GM19397 (cell line): ENCODE data around the gene ZSCAN21.
"Not testable (repeated sequence)": the region's sequence is repeated elsewhere in the genome, so short reads cannot be mapped to it uniquely, and the experiment has no call there.

Experiments used
- ATAC-seq: cut with Tn5 transposase; IDR thresholded peaks from one replicate; pipeline ENCODE4 v1.9.1; 2021; ENCODE audit warnings: mild to moderate bottlenecking, moderate library complexity; ENCODE audit not compliant: unreplicated experiment

Gene ZSCAN21

GRCh38 chr7:100049441-100050291 lies at the start of gene ZSCAN21:
Gene ZSCAN21 (plus strand): TSS chr7:100049774. CDS start chr7:100057007, 7,233 bp downstream.
- ATAC-seq = peak; percentile 85

- no peak for ATAC-seq
Observed at GRCh38 chr7:100000239-100000638, 49.3 kb upstream of the ZSCAN21 start.

GRCh38 chr7:100003711-100004661 lies 45.6 kb upstream of the ZSCAN21 start:
- ATAC-seq = no peak

GRCh38 chr7:100007887-100008286 lies 41.7 kb upstream of the ZSCAN21 start:
- no peak for ATAC-seq

- ATAC-seq = no peak
Observed at GRCh38 chr7:100008525-100008924, 41.0 kb upstream of the ZSCAN21 start.

GRCh38 chr7:100009952-100010351 lies 39.6 kb upstream of the ZSCAN21 start:
- ATAC-seq = not testable (repeated sequence)

GRCh38 chr7:100010901-100011300 lies 38.7 kb upstream of the ZSCAN21 start:
- no peak for ATAC-seq

- ATAC-seq = no peak
Observed at GRCh38 chr7:100011516-100011915, 38.1 kb upstream of the ZSCAN21 start.

GRCh38 chr7:100012385-100013327 lies 36.9 kb upstream of the ZSCAN21 start:
- ATAC-seq = not testable (repeated sequence)

GRCh38 chr7:100013328-100013676 lies 36.3 kb upstream of the ZSCAN21 start:
- no peak for ATAC-seq

GRCh38 chr7:100015232-100016214 lies 34.1 kb upstream of the ZSCAN21 start, which contains the start of gene ZKSCAN1:
Gene ZKSCAN1 (plus strand): TSS chr7:100015596. CDS start chr7:100023507, 7,911 bp downstream.
- peak; percentile 93 for ATAC-seq

GRCh38 chr7:100016215-100016901 lies 33.2 kb upstream of the ZSCAN21 start:
- no peak for ATAC-seq

- ATAC-seq = no peak
Observed at GRCh38 chr7:100017300-100017699, 32.3 kb upstream of the ZSCAN21 start.

GRCh38 chr7:100017875-100018274 lies 31.7 kb upstream of the ZSCAN21 start:
- ATAC-seq = no peak

- ATAC-seq = no peak
Observed at GRCh38 chr7:100019908-100020307, 29.7 kb upstream of the ZSCAN21 start.

- ATAC-seq = no peak
Observed at GRCh38 chr7:100021297-100021696, 28.3 kb upstream of the ZSCAN21 start.

- ATAC-seq = no peak
Observed at GRCh38 chr7:100022621-100023020, 27.0 kb upstream of the ZSCAN21 start.

GRCh38 chr7:100023526-100023925 lies 26.0 kb upstream of the ZSCAN21 start:
- no peak for ATAC-seq
